Calu3 (cell line): ENCODE data around the gene SCNN1B. TPM values are rescaled to one million over a fixed set of nuclear protein-coding genes. Genes with fewer than 3 reads are reported as not detected.
"Not testable (repeated sequence)": the region's sequence is repeated elsewhere in the genome, so short reads cannot be mapped to it uniquely, and the experiment has no call there.

Experiments
- BruUV-seq: library from RNA; stranded (reverse); fragments of 400-500 nt; replicated peaks from 2 replicates; lab custom pipeline; 2021; lab: Mats Ljungman, UMichigan
- CTCF ChIA-PET: fragments of 300-600 bp; sonication (Branson Sonifier 250); formaldehyde crosslinking; loops from one replicate; lab custom pipeline; 2022; ENCODE audit warnings: antibody characterized with exemption; lab: Charles Lee
- DNase-seq: peaks from one replicate; pipeline ENCODE4 v3.0.0; 2022
- H3K27ac Mint-ChIP-seq: one replicate; pipeline ENCODE4 v1.8.0; 2022; ENCODE audit warnings: mixed read lengths; ENCODE audit not compliant: unreplicated experiment
- H3K27me3 Mint-ChIP-seq: one replicate; pipeline ENCODE4 v1.8.0; 2022; ENCODE audit warnings: mixed read lengths; ENCODE audit not compliant: unreplicated experiment
- H3K36me3 Mint-ChIP-seq: one replicate; pipeline ENCODE4 v1.8.0; 2022; ENCODE audit warnings: mild to moderate bottlenecking, moderate library complexity, mixed read lengths; ENCODE audit not compliant: insufficient read depth, unreplicated experiment
- H3K4me1 Mint-ChIP-seq: one replicate; pipeline ENCODE4 v1.8.0; 2022; ENCODE audit warnings: mild to moderate bottlenecking, low read depth, mixed read lengths; ENCODE audit not compliant: unreplicated experiment
- H3K4me3 Mint-ChIP-seq: one replicate; pipeline ENCODE4 v1.8.0; 2022; ENCODE audit warnings: mild to moderate bottlenecking, low read depth, moderate library complexity, mixed read lengths; ENCODE audit not compliant: unreplicated experiment
- H3K9me3 Mint-ChIP-seq: one replicate; pipeline ENCODE4 v1.8.0; 2022; ENCODE audit warnings: low read depth, mixed read lengths; ENCODE audit not compliant: unreplicated experiment
- CTCF ChIP-seq: fragments of 200-600 bp; IDR thresholded peaks from one replicate; pipeline ENCODE4 v1.8.0; 2022; ENCODE audit warnings: antibody characterized with exemption; ENCODE audit not compliant: unreplicated experiment
- intact Hi-C: fragments of 100-400 bp; cut with micrococcal nuclease; formaldehyde crosslinking; loops from one replicate; pipeline ENCODE4 v1.10.0; 2022; ENCODE audit not compliant: unreplicated experiment
- total RNA-seq: library from RNA; stranded (reverse); gene quantifications from 2 replicates; pipeline ENCODE4 v1.2.3, GENCODE V29; 2022

The SCNN1B gene
- total RNA-seq, 1 experiment from 2014 or later = not detected

- BruUV-seq = no TSS peak
- H3K4me1 Mint-ChIP-seq = no peaks in the 10 kb centered on the region
- no peak overlapping the region for H3K27ac Mint-ChIP-seq
- intact Hi-C loops = no loop called here
- peaks cover 12% of the 10 kb centered on the region for H3K36me3 Mint-ChIP-seq
- H3K27me3 Mint-ChIP-seq = no peaks in the 10 kb centered on the region
- H3K4me3 Mint-ChIP-seq = no peak overlapping the region
- no peak for DNase-seq
- no peak for TF ChIP-seq CTCF
- H3K9me3 Mint-ChIP-seq = no peaks in the 10 kb centered on the region
- CTCF ChIA-PET = interaction anchor here (0.6 kb wide), 1 partner anchor 101 kb away, joined by 3 read pairs; no protein-coding TSS in a partner anchor
These were observed 95.4 kb downstream of the SCNN1B start for GRCh38 chr16:23397464-23397863.

GRCh38 chr16:23398987-23399805 is 97.1 kb downstream of the SCNN1B start:
- Mint-ChIP-seq H3K36me3 (peaks cover 15% of the 10 kb centered on the region), H3K27ac (no peak overlapping the region), H3K4me3 (no peak overlapping the region), H3K4me1 (no peaks in the 10 kb centered on the region), H3K9me3 (no peaks in the 10 kb centered on the region), H3K27me3 (no peaks in the 10 kb centered on the region)
- intact Hi-C loops = no loop called here
- no TSS peak for BruUV-seq
- CTCF ChIA-PET = no interaction called here
- DNase-seq = no peak
- no peak for TF ChIP-seq CTCF

GRCh38 chr16:23400447-23400846 is 98.3 kb downstream of the SCNN1B start:
- H3K9me3 Mint-ChIP-seq, CTCF ChIA-PET, H3K4me1 Mint-ChIP-seq, H3K27me3 Mint-ChIP-seq, DNase-seq, H3K27ac Mint-ChIP-seq, intact Hi-C loops, BruUV-seq, H3K4me3 Mint-ChIP-seq: not testable (repeated sequence)
- peaks cover 15% of the 10 kb centered on the region for H3K36me3 Mint-ChIP-seq

GRCh38 chr16:23401139-23401538 is 99.0 kb downstream of the SCNN1B start:
- peaks cover 15% of the 10 kb centered on the region for H3K36me3 Mint-ChIP-seq
- CTCF ChIA-PET = no interaction called here
- no peak for DNase-seq
- H3K27me3 Mint-ChIP-seq = no peaks in the 10 kb centered on the region
- no TSS peak for BruUV-seq
- no peak overlapping the region for H3K4me3 Mint-ChIP-seq
- H3K4me1 Mint-ChIP-seq = no peaks in the 10 kb centered on the region
- H3K9me3 Mint-ChIP-seq = no peaks in the 10 kb centered on the region
- intact Hi-C loops = no loop called here
- no peak overlapping the region for H3K27ac Mint-ChIP-seq
- no peak for TF ChIP-seq CTCF

GRCh38 chr16:23402100-23402499 is 100.0 kb downstream of the SCNN1B start:
- peaks cover 15% of the 10 kb centered on the region for H3K36me3 Mint-ChIP-seq
- H3K27me3 Mint-ChIP-seq = no peaks in the 10 kb centered on the region
- H3K4me1 Mint-ChIP-seq = no peaks in the 10 kb centered on the region
- no peaks in the 10 kb centered on the region for H3K9me3 Mint-ChIP-seq
- CTCF ChIA-PET = no interaction called here
- intact Hi-C loops = no loop called here
- BruUV-seq = no TSS peak
- no peak for DNase-seq
- H3K27ac Mint-ChIP-seq = no peak overlapping the region
- H3K4me3 Mint-ChIP-seq = no peak overlapping the region
- no peak for TF ChIP-seq CTCF
